GM19438 (cell line): ENCODE data around the gene VSTM2B.
"Not testable (repeated sequence)": the region's sequence is repeated elsewhere in the genome, so short reads cannot be mapped to it uniquely, and the experiment has no call there.

Source experiments
- ATAC-seq: cut with Tn5 transposase; IDR thresholded peaks from one replicate; pipeline ENCODE4 v1.9.1; 2021; ENCODE audit warnings: low read depth; ENCODE audit not compliant: unreplicated experiment

VSTM2B gene

GRCh38 chr19:29525901-29526729, at the start of gene VSTM2B:
VSTM2B (plus strand) TSS chr19:29525994; CDS start chr19:29526584, 590 bp downstream.
- no peak for ATAC-seq

DNA sequence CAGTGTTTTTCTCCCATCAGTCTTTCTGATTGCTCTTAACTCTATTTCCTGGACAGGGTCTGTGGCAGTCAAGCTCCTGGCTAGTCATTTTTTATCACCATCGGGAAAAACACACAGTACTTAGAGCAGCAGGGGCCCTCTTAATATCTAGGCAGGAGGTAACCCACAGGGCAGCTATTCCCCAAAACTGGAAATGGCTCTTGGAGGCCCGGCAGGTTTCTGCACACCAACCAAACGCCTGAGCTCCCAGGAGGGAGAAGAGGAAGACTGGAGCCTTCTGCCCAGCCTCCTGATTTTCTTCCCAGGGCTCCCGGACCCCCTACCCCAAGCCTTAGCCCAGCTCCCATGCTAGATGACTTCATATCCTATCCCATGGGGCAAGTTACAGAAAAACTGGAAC, 49.3 kb upstream of the VSTM2B start:
- ATAC-seq: no peak

DNA sequence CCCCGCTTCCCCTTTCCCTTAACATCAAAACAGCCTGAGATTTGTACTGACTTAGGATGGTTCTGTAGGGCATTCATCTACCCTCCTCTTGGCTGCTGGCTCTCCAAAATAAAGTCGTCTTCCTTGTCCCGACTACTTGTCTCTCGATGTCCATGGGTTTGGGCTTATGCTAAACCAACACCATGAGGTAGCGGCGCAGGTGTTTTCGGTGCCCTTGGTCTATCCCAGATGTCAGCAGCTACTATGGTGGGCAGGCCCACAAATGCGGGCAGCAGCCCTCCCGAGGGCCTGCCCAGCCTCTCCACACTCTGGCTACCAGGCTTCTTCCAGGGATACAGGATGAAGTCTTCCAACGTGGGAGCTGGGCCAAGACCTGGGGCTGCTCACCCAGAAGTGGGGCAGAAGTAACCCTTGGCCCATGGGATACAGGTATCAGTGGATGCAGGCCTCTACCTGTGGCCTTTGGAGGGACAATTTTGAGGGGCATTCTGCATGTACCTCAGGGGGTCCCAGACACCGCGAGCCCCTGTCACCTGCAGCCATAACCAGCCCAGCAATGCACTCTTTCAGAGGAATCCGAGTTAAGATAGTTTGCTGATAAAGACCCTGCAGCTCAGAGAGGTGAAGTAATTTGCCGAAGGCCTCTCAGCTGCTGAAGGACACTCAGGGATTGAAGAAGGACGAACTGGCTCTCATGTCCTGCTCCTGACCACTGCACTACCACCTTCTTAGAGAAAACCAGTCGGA, 47.8 kb upstream of the VSTM2B start:
- ATAC-seq: no peak

GRCh38 chr19:29478578-29479565, 46.9 kb upstream of the VSTM2B start:
- ATAC-seq: no peak

- ATAC-seq: no peak
These were observed 45.9 kb upstream of the VSTM2B start for GRCh38 chr19:29479941-29480340.

DNA sequence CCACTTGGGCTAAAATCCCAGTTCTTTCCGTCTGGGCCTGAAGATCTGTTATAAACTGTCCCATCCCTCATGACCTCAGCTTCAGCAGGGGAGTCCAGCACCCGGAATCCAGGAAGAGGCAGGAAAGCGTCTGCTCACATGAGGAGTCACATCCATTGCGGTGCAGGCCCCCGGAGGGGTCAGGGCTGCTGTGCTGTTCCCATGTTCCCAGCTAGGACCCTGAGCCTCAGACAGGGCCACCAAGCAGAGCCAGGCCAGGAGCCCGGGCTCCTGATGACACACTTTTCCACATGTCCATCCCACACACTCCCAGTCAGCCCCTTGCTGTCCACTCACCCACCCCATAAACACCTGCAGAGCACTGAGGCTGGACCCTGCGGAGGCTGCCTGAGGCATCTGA, 45.3 kb upstream of the VSTM2B start:
- no peak for ATAC-seq

DNA sequence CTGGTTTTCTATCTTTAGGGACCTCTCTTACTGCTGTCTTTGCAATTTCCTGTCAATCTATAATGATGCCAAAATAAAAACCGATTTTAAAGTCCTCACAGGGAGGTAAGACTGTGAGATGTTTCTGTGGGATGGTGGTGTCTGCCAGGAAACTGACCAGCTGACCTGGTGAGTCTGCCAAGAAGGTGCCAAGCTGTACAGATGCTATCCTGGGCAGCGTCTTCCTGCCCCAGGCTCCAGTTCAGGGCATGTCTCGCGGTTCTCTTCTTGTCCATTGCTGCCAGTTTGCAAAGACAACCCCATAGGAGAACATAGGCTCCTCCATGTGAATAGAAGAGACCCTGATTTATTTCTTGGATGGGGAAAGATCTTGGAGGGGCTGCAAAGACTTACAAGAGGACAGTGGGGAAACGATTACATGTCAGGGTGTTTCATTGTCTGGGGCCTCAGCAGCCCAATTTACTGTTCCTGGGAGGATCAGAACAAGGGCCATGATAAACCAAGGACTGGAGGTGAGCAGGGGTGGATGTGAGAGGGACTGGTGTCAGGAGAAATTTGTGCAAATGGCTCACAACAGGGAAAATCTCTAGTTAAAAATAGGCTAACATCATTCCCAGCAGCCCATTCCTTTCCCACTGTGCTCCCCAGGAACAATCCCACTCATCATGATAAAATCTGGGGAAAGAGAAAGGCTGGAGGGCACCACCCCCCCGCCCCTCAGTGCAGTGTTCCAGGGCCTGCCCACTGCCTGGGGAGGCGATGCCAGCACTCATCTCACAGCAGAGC, 42.7 kb upstream of the VSTM2B start:
- ATAC-seq: no peak

DNA sequence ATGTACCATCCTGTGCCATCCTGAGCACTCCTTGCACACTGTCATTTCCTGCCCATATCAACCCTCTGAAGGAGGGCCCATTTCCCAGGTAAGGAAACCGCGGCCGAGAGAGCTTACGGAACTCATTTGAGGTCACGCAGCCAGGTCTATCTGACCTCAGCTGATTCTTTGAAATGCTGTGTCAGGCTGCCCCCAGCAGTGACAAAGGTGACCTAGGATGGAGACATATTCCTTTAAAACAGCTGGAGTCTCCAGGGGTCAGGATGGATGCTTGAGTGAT, 42.2 kb upstream of the VSTM2B start:
- ATAC-seq: no peak

- no peak for ATAC-seq
These were observed 41.7 kb upstream of the VSTM2B start for GRCh38 chr19:29483944-29484581.

DNA sequence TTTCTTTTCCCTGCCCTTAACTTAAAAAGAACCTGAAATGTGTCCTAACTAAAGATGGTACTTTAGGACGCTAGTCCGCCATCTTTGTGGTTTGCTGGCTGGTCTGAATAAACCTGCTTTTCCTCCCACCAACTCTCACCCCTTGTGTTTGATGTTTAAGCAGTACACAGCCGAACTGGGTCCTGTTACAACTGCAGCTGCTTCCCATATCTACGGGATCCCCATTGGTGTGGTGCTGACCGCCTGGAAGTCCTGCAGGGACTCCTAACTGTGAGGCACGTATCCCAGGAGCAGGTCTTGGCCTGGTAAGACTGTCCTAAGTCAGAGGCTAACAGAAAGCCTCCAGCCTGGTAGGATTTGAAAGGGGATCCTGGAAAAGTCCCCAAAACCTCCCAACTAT, 40.9 kb upstream of the VSTM2B start:
- no peak for ATAC-seq

DNA sequence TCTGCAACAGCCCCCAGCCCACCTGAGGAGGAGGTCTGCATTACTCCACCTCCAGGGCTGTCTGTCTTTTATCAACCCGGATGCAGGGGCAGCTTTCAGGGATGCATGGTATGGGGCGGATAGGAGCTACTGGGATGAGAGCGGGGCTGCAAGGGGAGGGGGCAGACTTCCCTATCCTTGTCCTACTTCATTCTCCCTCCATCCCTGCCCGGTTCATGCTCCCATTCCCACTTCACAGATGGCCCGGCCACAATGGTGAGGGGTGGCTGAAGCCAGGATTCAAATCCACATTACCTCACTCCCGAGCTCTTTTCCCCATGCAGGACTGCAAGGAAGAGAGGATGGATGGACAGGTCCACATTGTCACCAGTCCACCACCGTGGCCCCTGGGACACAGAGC, 40.5 kb upstream of the VSTM2B start:
- ATAC-seq: no peak

DNA sequence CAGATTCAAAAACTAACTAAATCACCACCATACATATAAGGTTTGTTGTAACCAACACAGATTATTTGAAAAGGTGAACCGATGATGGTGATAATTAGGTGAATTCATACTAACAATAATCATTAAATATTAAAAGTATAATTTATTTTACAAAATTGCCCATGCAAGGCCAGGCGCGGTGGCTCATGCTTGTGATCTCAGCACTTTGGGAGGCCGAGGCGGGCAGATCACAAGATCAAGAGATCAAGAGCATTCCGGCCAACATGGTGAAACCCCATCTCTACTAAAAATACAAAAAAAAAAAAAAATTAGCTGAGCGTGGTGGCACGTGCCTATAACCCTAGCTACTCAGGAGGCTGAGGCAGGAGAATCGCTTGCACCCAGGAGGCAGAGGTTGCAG, 38.8 kb upstream of the VSTM2B start:
- ATAC-seq: not testable (repeated sequence)

GRCh38 chr19:29487432-29487831, 38.4 kb upstream of the VSTM2B start:
- ATAC-seq: no peak

- no peak for ATAC-seq
These were observed 37.5 kb upstream of the VSTM2B start for GRCh38 chr19:29488316-29488715.

- no peak for ATAC-seq
These were observed 36.4 kb upstream of the VSTM2B start for GRCh38 chr19:29489172-29489951.

DNA sequence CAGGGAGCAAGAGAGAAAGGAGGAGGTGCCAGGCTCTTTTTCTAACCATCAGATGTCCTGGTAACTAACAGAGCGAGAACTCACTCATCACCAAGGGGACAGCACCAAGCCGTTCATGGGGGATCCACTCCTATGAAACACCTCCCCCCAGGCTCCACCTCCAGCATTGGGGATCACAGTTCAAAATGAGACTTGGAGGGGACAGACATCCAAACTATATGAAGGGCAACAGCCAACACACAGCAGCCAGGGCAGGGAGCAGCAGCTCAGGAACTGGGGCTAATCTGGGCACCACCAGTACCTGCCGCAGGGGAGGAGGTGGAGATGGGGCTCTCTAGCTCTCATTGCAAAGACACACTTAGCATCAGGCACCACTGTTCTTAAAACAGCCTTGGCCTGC, 34.3 kb upstream of the VSTM2B start:
- ATAC-seq: no peak

DNA sequence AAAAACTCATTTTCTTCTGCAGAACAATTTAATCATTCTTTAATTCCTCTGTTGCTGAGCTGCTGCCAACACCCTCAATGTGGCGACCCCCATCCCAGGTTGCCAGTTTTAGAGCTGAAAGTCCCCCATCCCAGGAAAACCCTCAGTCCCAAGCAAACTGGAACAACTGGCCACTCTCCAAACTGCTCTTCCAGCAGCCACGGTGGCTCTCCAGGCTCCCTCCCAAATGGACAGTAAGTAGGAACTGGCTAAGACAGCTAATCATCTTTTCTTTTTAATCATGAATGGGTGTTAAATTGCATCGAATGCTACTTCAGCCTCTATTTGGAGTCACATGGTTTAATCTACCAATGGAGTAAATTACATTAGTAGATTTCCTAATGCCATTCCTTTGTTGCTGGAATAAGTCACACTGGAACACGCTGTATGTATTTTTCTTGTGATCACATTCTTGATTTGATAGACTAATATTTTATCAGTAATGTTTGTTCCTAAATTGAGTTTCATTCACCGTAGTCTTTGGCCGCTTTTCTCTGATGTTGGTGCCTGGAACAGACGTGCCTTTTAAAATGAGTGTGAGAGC, 33.7 kb upstream of the VSTM2B start:
- ATAC-seq: no peak

DNA sequence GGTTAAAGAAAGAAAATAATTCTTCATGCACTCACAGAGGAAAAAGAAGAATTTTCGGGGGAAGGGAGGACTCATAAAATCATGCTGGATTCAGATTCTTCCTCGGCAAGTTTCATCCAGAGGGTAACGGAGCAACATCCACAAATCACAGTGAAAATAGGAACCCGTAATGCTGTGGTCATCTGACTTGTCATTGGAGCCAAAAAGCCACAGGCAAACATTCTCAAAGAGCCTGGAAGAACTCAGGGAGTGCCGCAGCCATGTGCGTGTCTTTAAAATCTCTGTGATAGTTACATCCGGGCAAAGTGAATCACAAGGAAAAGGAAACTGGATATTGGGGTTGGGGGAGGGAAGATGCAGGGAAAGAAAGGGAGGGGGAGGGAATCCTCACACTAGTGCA, 33.0 kb upstream of the VSTM2B start:
- no peak for ATAC-seq

DNA sequence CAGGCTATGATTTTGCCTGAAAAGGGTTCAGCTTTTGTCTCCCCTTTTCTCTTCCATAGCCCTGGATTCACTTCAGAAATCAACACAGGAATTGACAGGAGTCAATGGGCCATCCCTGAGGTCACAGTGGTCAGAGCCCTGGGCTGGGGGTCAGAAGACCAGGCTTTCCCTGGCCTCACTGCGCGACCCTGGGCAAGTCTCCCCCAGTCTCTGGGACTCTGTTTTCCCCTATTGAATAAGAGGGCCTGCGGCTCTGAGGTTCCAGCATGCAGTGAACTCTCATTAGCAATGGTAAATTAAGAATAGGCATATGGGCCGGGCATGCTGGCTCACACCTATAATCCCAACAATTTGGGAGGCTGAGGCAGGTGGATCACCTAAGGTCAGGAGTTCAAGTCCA, 30.7 kb upstream of the VSTM2B start:
- no peak for ATAC-seq
